Mesendoderm (in vitro differentiated cells): ENCODE measurements around the gene FRA10AC1.

Experiments used
- DNase-seq: peaks from one replicate; pipeline ENCODE4 v3.0.0; 2013
- H2AK5ac ChIP-seq: 2 replicates; pipeline ENCODE4 v1.6.1; 2013; ENCODE audit warnings: low read length, inconsistent platforms
- H2BK120ac ChIP-seq: 2 replicates; pipeline ENCODE4 v1.6.1; 2013; ENCODE audit warnings: low read depth, mild to moderate bottlenecking, low read length, moderate library complexity, mixed read lengths
- H2BK15ac ChIP-seq: replicated peaks from 2 replicates; pipeline ENCODE4 v1.6.1; 2013; ENCODE audit warnings: low read depth, mild to moderate bottlenecking, moderate library complexity
- H2BK5ac ChIP-seq: 2 replicates; pipeline ENCODE4 v1.6.1; 2013; ENCODE audit warnings: low read length, inconsistent platforms
- H3K18ac ChIP-seq: 2 replicates; pipeline ENCODE4 v1.6.1; 2013; ENCODE audit warnings: mild to moderate bottlenecking, low read length, mixed read lengths
- H3K23ac ChIP-seq: one replicate; pipeline ENCODE4 v1.6.1; 2013; ENCODE audit warnings: low read length
- H3K27ac ChIP-seq: 2 replicates; pipeline ENCODE4 v1.5.1; 2013; ENCODE audit warnings: low read depth, mild to moderate bottlenecking, inconsistent platforms, low read length, moderate library complexity
- H3K27me3 ChIP-seq: 2 replicates; pipeline ENCODE4 v1.6.1; 2013; ENCODE audit warnings: low read length, control low read depth, mild to moderate bottlenecking, inconsistent platforms; ENCODE audit not compliant: insufficient read depth, poor library complexity
- H3K36me3 ChIP-seq: 2 replicates; pipeline ENCODE4 v1.6.1; 2013; ENCODE audit warnings: low read length, inconsistent platforms; ENCODE audit not compliant: control insufficient read depth, insufficient read depth
- H3K4ac ChIP-seq: one replicate; pipeline ENCODE4 v1.6.1; 2013; ENCODE audit warnings: low read depth, mild to moderate bottlenecking, low read length, moderate library complexity
- H3K4me1 ChIP-seq: 2 replicates; pipeline ENCODE4 v1.6.1; 2013; ENCODE audit warnings: low read depth, low read length, inconsistent platforms; ENCODE audit not compliant: control insufficient read depth
- H3K4me2 ChIP-seq: 2 replicates; pipeline ENCODE4 v1.6.1; 2013; ENCODE audit warnings: low read length
- H3K4me3 ChIP-seq: 2 replicates; pipeline ENCODE4 v1.5.1; 2013; ENCODE audit warnings: mild to moderate bottlenecking, low read length
- H3K56ac ChIP-seq: one replicate; pipeline ENCODE4 v1.6.1; 2013; ENCODE audit warnings: low read length
- H3K79me1 ChIP-seq: 2 replicates; pipeline ENCODE4 v1.6.1; 2013; ENCODE audit warnings: low read length, inconsistent platforms
- H3K79me2 ChIP-seq: 2 replicates; pipeline ENCODE4 v1.6.1; 2013; ENCODE audit warnings: mild to moderate bottlenecking, low read length; ENCODE audit not compliant: control insufficient read depth, insufficient read depth
- H3K9ac ChIP-seq: 2 replicates; pipeline ENCODE4 v1.6.1; 2013; ENCODE audit warnings: low read length, inconsistent platforms
- H4K5ac ChIP-seq: one replicate; pipeline ENCODE4 v1.6.1; 2013; ENCODE audit warnings: low read length
- H4K8ac ChIP-seq: one replicate; pipeline ENCODE4 v1.6.1; 2013; ENCODE audit warnings: low read depth, mild to moderate bottlenecking, control low read depth, low read length, moderate library complexity
- WGBS: extraction: QIAGEN DNeasy Blood & Tissue Kit; methylation state at CpG from one replicate; pipeline ENCODE4 v1.1.7; 2013; ENCODE audit warnings: low lambda C conversion rate, missing lambda C conversion rate; ENCODE audit not compliant: insufficient coverage; ENCODE audit errors: extremely low coverage; 5-methylcytosine and 5-hydroxymethylcytosine counted together

FRA10AC1 gene

GRCh38 chr10:93628858-93629257, 73.5 kb downstream of the FRA10AC1 start:
- Histone ChIP-seq H2BK15ac (no peak overlapping the region), H2AK5ac (no peak overlapping the region), H3K4ac (no peak overlapping the region), H3K18ac (no peak overlapping the region), H3K27me3 (no peaks in the 10 kb centered on the region), H3K27ac (no peak overlapping the region), H3K4me1 (no peaks in the 10 kb centered on the region), H3K79me1 (no peaks in the 10 kb centered on the region), H4K5ac (no peak overlapping the region), H3K23ac (no peak overlapping the region), H2BK120ac (no peak overlapping the region), H3K36me3 (no peaks in the 10 kb centered on the region), H3K4me3 (no peak overlapping the region), H3K9ac (no peak overlapping the region), H3K4me2 (no peak overlapping the region), H4K8ac (no peak overlapping the region), H3K56ac (no peak overlapping the region), H2BK5ac (no peak overlapping the region), H3K79me2 (no peaks in the 10 kb centered on the region)
- no peak for DNase-seq
- WGBS, result no CpG with 5 or more reads among the region's 4 CpGs

- Histone ChIP-seq H3K79me2 (no peaks in the 10 kb centered on the region), H3K4me3 (no peak overlapping the region), H3K4ac (no peak overlapping the region), H3K4me1 (no peaks in the 10 kb centered on the region), H2BK5ac (no peak overlapping the region), H3K79me1 (no peaks in the 10 kb centered on the region), H3K27ac (no peak overlapping the region), H4K8ac (no peak overlapping the region), H3K23ac (no peak overlapping the region), H3K9ac (no peak overlapping the region), H2BK120ac (no peak overlapping the region), H3K56ac (no peak overlapping the region), H3K27me3 (no peaks in the 10 kb centered on the region), H3K4me2 (no peak overlapping the region), H3K18ac (no peak overlapping the region), H2AK5ac (no peak overlapping the region), H3K36me3 (no peaks in the 10 kb centered on the region), H2BK15ac (no peak overlapping the region), H4K5ac (no peak overlapping the region)
- no peak for DNase-seq
- WGBS, result no CpG with 5 or more reads among the region's 1 CpG
These were observed 79.5 kb downstream of the FRA10AC1 start for GRCh38 chr10:93622942-93623341.

DNA sequence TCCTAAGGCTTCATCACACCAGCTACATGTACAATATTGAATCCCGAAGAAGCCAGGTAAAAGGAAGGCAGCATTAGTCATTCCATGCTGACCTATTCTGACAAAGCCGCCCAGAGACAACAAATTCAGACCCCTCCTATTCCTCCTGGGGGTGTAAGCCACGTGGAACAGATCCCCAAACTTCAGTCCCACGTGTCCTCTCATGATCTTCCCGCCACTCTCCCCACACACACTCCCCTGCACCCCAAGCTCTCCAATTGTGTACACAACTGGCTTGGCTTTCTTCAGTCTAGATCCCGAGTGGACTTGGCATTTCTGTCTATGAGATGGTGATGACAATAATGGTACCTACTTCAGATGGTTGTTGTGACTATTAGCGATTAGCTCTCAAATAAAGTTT, 81.5 kb downstream of the FRA10AC1 start:
- Histone ChIP-seq H3K4ac (no peak overlapping the region), H2AK5ac (no peak overlapping the region), H2BK5ac (no peak overlapping the region), H3K9ac (no peak overlapping the region), H3K36me3 (no peaks in the 10 kb centered on the region), H3K79me2 (no peaks in the 10 kb centered on the region), H3K4me2 (no peak overlapping the region), H3K4me3 (no peak overlapping the region), H3K23ac (no peak overlapping the region), H4K8ac (no peak overlapping the region), H3K4me1 (no peaks in the 10 kb centered on the region), H2BK120ac (no peak overlapping the region), H3K18ac (no peak overlapping the region), H4K5ac (no peak overlapping the region), H3K27me3 (no peaks in the 10 kb centered on the region), H3K79me1 (no peaks in the 10 kb centered on the region), H3K27ac (no peak overlapping the region), H3K56ac (no peak overlapping the region), H2BK15ac (no peak overlapping the region)
- DNase-seq, result no peak
- WGBS, result no CpG with 5 or more reads among the region's 7 CpGs
